HG02571 (cell line): ENCODE data around the gene WHRN.

ENCODE experiments used
- ATAC-seq: cut with Tn5 transposase; IDR thresholded peaks from one replicate; pipeline ENCODE4 v1.9.1; 2021; ENCODE audit warnings: mild to moderate bottlenecking, moderate library complexity; ENCODE audit not compliant: unreplicated experiment

WHRN gene

DNA sequence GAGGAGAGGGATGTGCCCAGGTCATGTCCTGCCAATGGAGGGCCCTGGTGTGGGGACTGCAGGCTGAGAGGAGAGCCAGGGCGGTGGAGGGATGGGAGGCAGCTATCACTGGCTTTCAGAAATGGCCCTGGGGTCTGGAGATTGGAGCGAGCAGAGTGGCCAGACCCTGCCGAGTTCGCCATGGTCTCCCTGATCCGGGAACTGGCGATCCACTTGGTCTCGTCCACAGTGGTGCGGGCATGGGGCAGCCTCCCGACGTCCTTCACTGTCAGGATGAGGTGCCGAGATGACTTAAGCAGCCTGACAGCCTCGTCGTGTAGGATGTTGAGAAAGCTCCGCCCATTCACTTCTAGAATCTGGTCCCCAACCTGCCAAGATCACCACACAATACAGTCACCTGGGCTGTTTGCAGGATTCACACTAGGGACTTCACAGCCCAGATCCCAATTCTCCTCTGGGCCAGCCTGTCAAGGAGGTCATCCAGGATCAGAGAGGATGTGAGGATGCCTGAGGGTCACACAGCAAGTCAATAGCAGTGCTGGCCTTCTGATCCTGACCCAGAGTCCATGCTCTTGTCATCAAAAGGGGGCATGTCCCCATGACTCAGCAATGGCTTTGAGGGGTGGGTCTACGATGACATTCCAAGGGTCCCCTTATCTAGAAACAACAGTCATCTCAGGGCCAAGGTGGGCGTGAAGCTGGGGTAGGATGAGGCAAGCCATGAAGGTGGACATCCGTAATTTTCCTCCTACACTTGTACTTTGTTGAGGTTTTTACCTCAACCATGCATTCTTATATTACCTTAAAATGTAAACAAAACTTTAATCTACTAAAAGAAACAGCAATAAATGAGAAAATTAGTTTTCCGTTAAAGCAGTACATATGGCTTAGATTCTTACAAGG is 79.0 kb downstream of the WHRN start:
- ATAC-seq = no peak

- ATAC-seq = no peak
Measured at GRCh38 chr9:114425126-114425525, 80.1 kb downstream of the WHRN start.

DNA sequence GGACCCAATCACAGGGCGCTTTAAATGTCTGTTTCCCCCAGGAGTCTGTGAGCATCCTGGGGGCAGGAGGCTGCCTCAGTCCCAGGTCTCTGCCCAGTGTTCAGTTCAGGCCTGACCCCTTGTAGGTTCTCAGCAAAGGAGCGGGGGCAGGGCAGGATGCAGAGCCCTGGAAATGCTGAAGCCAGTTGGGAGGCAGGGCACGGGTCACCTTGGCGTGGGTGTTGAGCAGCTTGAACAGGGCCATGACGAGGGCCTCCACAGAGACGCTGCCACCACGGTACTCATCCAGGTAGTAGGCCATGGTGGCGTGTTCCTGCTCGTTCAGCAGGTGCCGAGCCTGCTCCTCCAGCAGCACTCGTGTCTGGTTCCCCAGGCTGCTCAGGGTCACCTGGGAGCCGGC is 81.1 kb downstream of the WHRN start:
- no peak for ATAC-seq

DNA sequence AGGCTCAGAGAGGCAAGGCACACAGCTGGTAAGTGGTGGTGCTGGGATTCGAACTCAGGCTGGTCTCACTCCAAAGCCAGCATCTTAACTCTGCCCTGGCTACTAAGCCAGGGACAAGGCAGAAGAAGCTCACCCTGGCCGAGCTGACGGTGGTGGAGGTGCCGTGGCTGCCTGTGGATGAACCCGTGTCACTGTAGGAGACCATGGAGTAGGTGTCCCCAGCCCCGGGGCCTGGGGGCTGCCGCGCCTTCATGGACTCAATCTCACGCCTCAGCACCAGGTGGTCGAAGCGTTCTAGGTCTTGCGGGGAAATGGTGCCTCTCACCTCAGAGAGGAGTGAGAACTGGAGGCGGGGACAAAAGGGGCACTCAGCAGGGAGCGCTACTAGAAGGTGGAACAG is 82.1 kb downstream of the WHRN start:
- no peak for ATAC-seq

DNA sequence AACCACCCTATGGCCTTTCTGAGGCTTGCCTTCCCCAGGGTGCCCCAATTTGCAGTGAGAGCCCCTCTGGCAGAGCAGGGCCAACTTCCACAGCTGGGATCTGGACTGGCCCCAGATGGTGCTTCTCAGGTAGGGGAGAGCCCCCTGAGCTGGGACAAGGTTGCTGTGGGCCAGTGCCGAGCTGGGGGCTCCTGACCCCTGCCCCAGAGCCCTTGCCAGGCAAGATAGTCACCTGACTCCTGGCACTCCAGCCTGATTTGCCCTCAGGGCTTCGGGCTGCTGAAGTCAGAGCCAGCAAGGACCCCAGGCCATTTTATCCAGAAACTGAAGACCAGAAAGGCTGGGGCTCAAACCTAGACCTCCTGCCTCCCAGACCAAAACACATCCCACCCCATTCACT is 84.1 kb downstream of the WHRN start:
- no peak for ATAC-seq

DNA sequence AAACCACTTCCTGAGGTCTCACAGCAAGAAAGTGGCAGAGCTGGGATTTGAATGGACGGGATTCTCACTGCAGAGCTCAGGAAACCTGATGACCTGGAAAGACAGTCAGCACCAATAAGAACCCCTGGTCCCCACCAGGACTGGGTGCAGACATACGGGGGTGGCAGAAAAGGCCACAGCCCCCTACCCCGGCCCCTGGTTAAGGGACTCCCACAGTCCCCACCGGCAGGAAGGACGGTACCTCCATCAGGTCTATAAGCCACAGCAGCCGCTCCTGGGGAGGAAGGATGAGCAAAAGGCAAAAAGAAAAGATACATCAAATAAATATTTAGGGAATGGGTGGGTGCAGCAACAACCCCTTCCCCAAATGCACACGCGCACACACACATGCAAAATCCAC is 85.5 kb downstream of the WHRN start:
- no peak for ATAC-seq

DNA sequence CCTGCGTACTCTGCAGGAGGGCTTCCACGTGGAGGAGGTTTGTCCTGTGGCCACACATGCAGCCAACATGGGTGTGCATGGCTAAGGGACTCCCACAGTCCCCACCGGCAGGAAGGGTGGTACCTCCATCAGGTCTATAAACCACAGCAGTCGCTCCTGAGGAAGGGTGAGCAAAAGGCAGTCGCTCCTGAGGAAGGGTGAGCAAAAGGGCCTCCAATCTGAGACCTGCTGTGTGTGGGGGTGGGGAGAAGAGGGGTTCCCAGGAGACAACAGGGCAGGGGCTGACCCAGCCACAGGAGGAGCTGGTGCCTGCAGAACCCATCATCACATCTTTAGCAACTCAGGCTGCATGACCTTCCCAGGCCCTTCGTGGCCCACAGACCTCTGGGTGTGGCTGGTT is 87.2 kb downstream of the WHRN start:
- ATAC-seq = no peak

DNA sequence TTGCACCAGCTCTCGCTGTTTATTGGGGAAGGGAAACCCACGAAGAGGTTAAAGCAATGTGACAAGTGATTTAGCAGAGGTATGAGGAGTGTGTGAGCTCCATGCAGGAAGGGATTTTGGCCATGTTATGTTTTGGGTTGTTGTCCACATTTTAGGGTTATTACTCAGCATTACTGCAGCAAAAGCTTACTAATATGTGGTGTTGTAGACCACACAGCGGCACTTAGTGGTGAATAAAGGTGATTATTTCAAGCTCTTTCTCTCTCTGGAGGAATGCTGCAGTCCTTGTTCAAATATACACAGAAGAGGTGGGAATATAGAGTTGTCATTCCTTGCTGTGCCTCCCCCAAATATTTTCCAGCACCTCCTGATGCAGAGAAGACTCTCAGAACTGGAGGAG is 87.8 kb downstream of the WHRN start:
- ATAC-seq = no peak

- no peak for ATAC-seq
Measured at GRCh38 chr9:114416906-114417305, 88.4 kb downstream of the WHRN start.

DNA sequence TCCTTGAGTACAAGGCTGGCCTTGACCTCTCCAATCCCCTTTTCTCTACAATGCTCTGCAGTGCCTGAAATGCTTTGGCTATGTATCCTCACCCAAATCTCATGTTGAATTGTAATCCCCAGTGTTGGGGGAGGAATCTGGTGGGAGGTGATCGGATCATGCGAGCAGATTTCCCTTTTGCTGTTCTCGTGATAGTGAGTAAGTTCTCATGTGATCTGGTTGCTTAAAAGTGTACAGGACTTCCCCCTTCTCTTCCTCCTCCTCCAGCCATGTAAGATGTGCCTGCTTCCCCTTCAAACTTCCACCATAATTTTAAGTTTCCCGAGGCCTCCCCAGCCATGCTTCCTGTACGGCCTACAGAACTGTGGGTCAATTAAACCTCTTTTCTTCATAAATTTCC is 89.0 kb downstream of the WHRN start:
- no peak for ATAC-seq

DNA sequence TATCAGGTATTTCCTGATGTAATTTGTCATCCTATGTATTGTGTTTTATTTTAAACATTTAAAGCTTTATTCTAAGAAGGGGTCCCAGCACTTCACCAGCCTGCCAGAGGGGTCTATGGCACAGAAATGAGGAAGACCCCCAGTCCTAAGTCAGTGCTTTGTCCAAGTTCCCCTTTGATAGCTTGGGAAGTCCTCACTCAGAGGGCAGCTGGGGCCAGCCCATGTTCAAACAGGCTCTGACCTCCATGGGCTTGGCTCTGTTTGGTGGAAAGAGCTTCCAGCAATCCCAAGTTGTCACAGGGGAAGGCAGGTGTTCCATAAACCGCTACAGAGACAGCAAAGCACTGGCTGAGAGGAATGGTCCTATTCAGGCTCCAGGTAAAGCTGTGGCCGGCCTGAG is 90.9 kb downstream of the WHRN start:
- ATAC-seq = no peak

- ATAC-seq = no peak
Measured at GRCh38 chr9:114413861-114414301, 91.4 kb downstream of the WHRN start.

DNA sequence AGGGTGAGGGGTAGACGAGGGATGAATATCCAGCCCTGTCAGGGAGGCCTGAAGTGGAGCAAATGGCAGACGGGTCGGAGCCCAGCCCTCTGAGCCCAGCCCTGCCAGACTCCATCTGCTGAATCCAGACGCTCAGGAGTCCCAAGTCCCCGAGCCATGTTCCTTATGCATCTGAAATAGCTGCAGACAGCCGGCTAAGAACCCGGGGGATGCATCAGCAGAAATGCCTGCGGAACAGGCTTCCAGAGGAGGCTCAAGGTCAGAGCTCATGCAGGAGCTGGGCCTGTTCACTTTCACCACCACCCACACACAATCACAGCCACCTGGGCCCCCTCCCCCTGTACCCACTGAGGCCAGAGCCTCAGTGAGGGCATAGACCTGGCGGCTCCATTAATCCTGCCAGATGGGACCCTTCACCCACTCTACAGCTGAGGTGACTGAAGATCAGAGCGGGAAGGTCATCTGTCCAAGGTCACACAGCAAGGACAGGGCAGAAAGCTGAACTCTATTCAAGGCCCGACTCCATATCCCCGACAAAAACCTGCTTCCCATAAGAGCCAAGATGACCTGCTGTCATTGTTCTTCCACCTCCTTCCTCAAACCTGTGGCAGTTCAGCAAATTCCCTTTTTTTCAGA is 93.1 kb downstream of the WHRN start:
- ATAC-seq = no peak

GRCh38 chr9:114411452-114411851 is 93.8 kb downstream of the WHRN start:
- no peak for ATAC-seq

GRCh38 chr9:114410910-114411309 is 94.4 kb downstream of the WHRN start:
- ATAC-seq = no peak

GRCh38 chr9:114409842-114410241 is 95.4 kb downstream of the WHRN start:
- ATAC-seq = no peak

- ATAC-seq = no peak
Measured at GRCh38 chr9:114409103-114409780, 96.0 kb downstream of the WHRN start.

DNA sequence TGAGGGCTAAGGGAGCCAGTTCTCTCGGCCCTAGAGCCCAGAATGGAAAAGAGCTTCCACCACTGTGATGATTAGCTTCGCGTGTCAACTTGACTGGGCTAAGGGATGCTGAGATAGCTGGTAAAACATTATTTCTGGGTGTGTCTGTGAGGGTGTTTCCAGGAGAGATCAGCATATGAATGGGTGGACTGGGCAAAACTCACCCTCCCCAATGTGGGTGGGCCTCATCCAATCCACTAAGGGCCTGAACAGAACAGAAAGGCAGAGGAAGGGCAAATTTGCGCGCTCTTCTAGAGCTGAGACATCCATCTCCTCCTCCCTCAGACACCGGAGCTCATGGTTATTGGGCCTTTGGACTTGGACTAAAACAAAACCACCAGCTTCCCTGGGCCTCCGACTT is 96.6 kb downstream of the WHRN start:
- ATAC-seq = no peak

DNA sequence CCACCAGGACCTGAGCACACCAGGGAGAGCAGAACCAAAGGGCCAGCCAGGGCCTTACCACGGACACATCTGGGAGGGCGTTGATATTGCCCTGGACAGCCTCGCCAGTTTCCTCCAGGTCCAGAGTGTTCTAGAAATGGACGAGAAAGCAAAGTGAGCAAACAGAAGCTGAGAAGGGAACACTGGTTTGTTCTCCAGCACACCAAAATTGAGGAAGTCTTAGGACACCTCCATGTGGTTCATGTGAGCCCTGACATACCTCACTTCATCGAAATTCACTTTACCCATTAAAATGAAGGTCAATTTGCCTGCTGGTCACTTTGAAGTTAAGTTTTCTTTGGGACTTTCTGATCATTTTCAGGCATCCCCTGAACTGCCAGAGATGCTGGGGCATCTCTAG is 97.4 kb downstream of the WHRN start:
- no peak for ATAC-seq

- no peak for ATAC-seq
Measured at GRCh38 chr9:114406441-114406840, 98.8 kb downstream of the WHRN start.

GRCh38 chr9:114405294-114406034 is 99.8 kb downstream of the WHRN start:
- peak; percentile 87 for ATAC-seq
